Neural cell (in vitro differentiated cells): ENCODE measurements around the gene KRTAP10-5. TPM values are rescaled to one million over a fixed set of nuclear protein-coding genes. Genes with fewer than 3 reads are reported as not detected.

Source experiments
- H2AFZ ChIP-seq: fragments of 200-600, 300-800 bp; sonication (generic), shearing (Covaris generic); 2 replicates; pipeline ENCODE4 v1.6.0; 2014; ENCODE audit warnings: low read depth, mild to moderate bottlenecking, antibody characterized with exemption, low read length, moderate library complexity
- H3F3A ChIP-seq: fragments of 200-600 bp; shearing (Covaris generic); 2 replicates; pipeline ENCODE4 v1.6.1; 2016; ENCODE audit warnings: mild to moderate bottlenecking, moderate library complexity, mixed read lengths, antibody characterized with exemption, low read length; ENCODE audit not compliant: insufficient read depth, poor library complexity, severe bottlenecking
- H3K27ac ChIP-seq: fragments of 200-600, 300-800 bp; sonication (generic), shearing (Covaris generic); 2 replicates; pipeline ENCODE4 v1.5.1; 2014; ENCODE audit warnings: mild to moderate bottlenecking, low read length, moderate library complexity
- H3K27me3 ChIP-seq: fragments of 300-800, 200-600 bp; sonication (generic), shearing (Covaris generic); 2 replicates; pipeline ENCODE4 v1.6.0; 2014; ENCODE audit warnings: mild to moderate bottlenecking, low read depth, low read length, moderate library complexity; ENCODE audit not compliant: insufficient read depth
- H3K36me3 ChIP-seq: fragments of 300-800, 200-600 bp; sonication (generic), shearing (Covaris generic); 2 replicates; pipeline ENCODE4 v1.5.1; 2014; ENCODE audit warnings: mild to moderate bottlenecking, antibody characterized with exemption, low read length, moderate library complexity; ENCODE audit not compliant: insufficient read depth
- H3K4me2 ChIP-seq: fragments of 300-800, 200-600 bp; sonication (generic), shearing (Covaris generic); 2 replicates; pipeline ENCODE4 v1.6.0; 2014; ENCODE audit warnings: mild to moderate bottlenecking, low read length
- H3K4me3 ChIP-seq: fragments of 300-800, 200-600 bp; sonication (generic), shearing (Covaris generic); 2 replicates; pipeline ENCODE4 v1.5.1; 2014; ENCODE audit warnings: mild to moderate bottlenecking, low read length, moderate library complexity
- H3K79me2 ChIP-seq: fragments of 200-600 bp; shearing (Covaris generic); replicated peaks from 2 replicates; pipeline ENCODE4 v1.6.0; 2014; ENCODE audit warnings: mild to moderate bottlenecking, low read length, moderate library complexity; ENCODE audit not compliant: insufficient read depth
- H3K9ac ChIP-seq: fragments of 300-800, 200-600 bp; sonication (generic), shearing (Covaris generic); 2 replicates; pipeline ENCODE4 v1.6.1; 2016; ENCODE audit warnings: mild to moderate bottlenecking, low read length, mixed read lengths
- H3K9me2 ChIP-seq: fragments of 200-600 bp; shearing (Covaris generic); 2 replicates; pipeline ENCODE4 v1.6.1; 2016; ENCODE audit warnings: mild to moderate bottlenecking, low read length, mixed read lengths; ENCODE audit not compliant: insufficient read depth
- H3K9me3 ChIP-seq: fragments of 200-600, 300-800 bp; sonication (generic), shearing (Covaris generic); 2 replicates; pipeline ENCODE4 v1.6.1; 2016; ENCODE audit warnings: mild to moderate bottlenecking, mixed run types, low read length, moderate library complexity, mixed read lengths
- H4K20me1 ChIP-seq: fragments of 200-600 bp; shearing (Covaris generic); 2 replicates; pipeline ENCODE4 v1.6.1; 2016; ENCODE audit warnings: mild to moderate bottlenecking, mixed run types; ENCODE audit not compliant: insufficient read depth
- EP300 ChIP-seq: fragments of 450-650 bp; conservative IDR thresholded peaks from 2 replicates; pipeline ENCODE4 v1.6.1; 2014; ENCODE audit warnings: antibody characterized with exemption, mild to moderate bottlenecking, moderate library complexity; ENCODE audit not compliant: poor library complexity, severe bottlenecking
- EZH2 ChIP-seq: fragments of 200-600, 300-800 bp; shearing (Covaris generic), sonication (generic); IDR thresholded peaks from 2 replicates; pipeline ENCODE4 v1.6.1; 2014; ENCODE audit warnings: antibody characterized with exemption, low read length, borderline replicate concordance, mild to moderate bottlenecking; ENCODE audit not compliant: insufficient read depth, poor library complexity, severe bottlenecking
- MXI1 ChIP-seq: fragments of 450-650 bp; conservative IDR thresholded peaks from 2 replicates; pipeline ENCODE4 v1.6.1; 2014; ENCODE audit warnings: antibody characterized with exemption, mild to moderate bottlenecking; ENCODE audit not compliant: poor library complexity, severe bottlenecking
- POLR2AphosphoS5 ChIP-seq: IDR thresholded peaks from 2 replicates; pipeline ENCODE4 v1.6.1; 2012
- RAD21 ChIP-seq: fragments of 450-650 bp; conservative IDR thresholded peaks from 2 replicates; pipeline ENCODE4 v1.6.1; 2014; ENCODE audit warnings: antibody characterized with exemption, mild to moderate bottlenecking, moderate library complexity
- SMC3 ChIP-seq: fragments of 450-650 bp; conservative IDR thresholded peaks from 2 replicates; pipeline ENCODE4 v1.6.1; 2014; ENCODE audit warnings: antibody characterized with exemption, mild to moderate bottlenecking, moderate library complexity; ENCODE audit not compliant: poor library complexity
- TAF1 ChIP-seq: IDR thresholded peaks from 2 replicates; pipeline ENCODE4 v1.6.1; 2012; ENCODE audit warnings: low read depth
- polyA plus RNA-seq: library from polyadenylated mRNA; depleted of rRNA; stranded (reverse); fragments of >200 nt; gene quantifications from 2 replicates; pipeline ENCODE4 v1.2.3, GENCODE V29; 2014
- TF ChIP-seq, protein P1 (sequence below): fragments of 450-650 bp; IDR thresholded peaks from 2 replicates; pipeline ENCODE4 v1.5.1; 2014; ENCODE audit warnings: antibody characterized with exemption, mild to moderate bottlenecking, moderate library complexity; ENCODE audit not compliant: poor library complexity, severe bottlenecking
- TF ChIP-seq, protein P2 (sequence below): IDR thresholded peaks from 2 replicates; pipeline ENCODE4 v1.6.1; 2012; ENCODE audit warnings: borderline replicate concordance

The KRTAP10-5 gene
- polyA plus RNA-seq, 1 donor from 2014 or later: not detected

DNA sequence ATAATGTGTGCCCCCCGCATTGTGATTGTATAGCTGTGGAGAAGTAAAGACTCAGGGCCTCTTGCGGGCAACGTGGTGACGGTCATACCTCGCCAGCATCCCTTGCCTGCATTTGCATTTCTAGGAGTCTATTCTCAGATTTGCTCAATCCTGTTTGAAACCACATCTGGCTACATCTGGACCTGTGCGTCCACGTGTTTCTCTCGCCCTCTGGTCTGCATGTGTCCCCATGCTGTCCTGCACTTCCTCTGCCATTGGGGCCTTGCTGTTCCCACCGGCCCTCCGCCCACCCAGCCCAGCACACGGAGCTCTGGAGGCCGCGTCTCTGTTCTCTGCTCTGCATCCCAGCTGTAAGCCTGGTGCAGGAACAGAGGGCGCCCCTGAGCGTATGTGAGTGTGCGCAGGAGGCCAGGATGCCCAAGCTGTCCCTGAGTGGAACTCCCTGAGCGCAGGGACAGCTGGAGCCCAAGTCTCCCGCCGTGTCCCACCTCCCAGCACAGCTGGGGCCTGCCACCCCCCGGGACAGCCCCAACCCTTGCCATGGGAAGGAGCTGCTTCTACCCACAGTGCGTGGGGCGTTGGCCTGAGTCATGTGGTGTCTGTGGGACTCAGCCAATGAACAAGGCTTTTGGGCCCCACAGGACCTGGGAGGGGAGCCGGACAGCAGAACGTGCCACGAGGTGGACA, 30.7 kb downstream of the KRTAP10-5 start:
- Histone ChIP-seq H3K27ac (no peak overlapping the region), H3K27me3 (no peaks in the 10 kb centered on the region), H3K9me2 (no peaks in the 10 kb centered on the region), H3K9me3 (no peaks in the 10 kb centered on the region), H4K20me1 (no peaks in the 10 kb centered on the region), H3K4me3 (no peak overlapping the region), H3F3A (no peaks in the 10 kb centered on the region), H3K9ac (no peak overlapping the region), H3K79me2 (no peaks in the 10 kb centered on the region), H3K4me2 (no peak overlapping the region), H3K36me3 (no peaks in the 10 kb centered on the region), H2AFZ (no peak overlapping the region)
- no peak for TF ChIP-seq EP300
- no peak for TF ChIP-seq MXI1
- TF ChIP-seq, protein P1, sequence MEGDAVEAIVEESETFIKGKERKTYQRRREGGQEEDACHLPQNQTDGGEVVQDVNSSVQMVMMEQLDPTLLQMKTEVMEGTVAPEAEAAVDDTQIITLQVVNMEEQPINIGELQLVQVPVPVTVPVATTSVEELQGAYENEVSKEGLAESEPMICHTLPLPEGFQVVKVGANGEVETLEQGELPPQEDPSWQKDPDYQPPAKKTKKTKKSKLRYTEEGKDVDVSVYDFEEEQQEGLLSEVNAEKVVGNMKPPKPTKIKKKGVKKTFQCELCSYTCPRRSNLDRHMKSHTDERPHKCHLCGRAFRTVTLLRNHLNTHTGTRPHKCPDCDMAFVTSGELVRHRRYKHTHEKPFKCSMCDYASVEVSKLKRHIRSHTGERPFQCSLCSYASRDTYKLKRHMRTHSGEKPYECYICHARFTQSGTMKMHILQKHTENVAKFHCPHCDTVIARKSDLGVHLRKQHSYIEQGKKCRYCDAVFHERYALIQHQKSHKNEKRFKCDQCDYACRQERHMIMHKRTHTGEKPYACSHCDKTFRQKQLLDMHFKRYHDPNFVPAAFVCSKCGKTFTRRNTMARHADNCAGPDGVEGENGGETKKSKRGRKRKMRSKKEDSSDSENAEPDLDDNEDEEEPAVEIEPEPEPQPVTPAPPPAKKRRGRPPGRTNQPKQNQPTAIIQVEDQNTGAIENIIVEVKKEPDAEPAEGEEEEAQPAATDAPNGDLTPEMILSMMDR: no peak
- no peak for TF ChIP-seq RAD21
- TF ChIP-seq POLR2AphosphoS5: no peak
- TF ChIP-seq, protein P2, sequence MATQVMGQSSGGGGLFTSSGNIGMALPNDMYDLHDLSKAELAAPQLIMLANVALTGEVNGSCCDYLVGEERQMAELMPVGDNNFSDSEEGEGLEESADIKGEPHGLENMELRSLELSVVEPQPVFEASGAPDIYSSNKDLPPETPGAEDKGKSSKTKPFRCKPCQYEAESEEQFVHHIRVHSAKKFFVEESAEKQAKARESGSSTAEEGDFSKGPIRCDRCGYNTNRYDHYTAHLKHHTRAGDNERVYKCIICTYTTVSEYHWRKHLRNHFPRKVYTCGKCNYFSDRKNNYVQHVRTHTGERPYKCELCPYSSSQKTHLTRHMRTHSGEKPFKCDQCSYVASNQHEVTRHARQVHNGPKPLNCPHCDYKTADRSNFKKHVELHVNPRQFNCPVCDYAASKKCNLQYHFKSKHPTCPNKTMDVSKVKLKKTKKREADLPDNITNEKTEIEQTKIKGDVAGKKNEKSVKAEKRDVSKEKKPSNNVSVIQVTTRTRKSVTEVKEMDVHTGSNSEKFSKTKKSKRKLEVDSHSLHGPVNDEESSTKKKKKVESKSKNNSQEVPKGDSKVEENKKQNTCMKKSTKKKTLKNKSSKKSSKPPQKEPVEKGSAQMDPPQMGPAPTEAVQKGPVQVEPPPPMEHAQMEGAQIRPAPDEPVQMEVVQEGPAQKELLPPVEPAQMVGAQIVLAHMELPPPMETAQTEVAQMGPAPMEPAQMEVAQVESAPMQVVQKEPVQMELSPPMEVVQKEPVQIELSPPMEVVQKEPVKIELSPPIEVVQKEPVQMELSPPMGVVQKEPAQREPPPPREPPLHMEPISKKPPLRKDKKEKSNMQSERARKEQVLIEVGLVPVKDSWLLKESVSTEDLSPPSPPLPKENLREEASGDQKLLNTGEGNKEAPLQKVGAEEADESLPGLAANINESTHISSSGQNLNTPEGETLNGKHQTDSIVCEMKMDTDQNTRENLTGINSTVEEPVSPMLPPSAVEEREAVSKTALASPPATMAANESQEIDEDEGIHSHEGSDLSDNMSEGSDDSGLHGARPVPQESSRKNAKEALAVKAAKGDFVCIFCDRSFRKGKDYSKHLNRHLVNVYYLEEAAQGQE: no peak
- TF ChIP-seq SMC3: no peak
- no peak for TF ChIP-seq TAF1
- no peak for TF ChIP-seq EZH2

DNA sequence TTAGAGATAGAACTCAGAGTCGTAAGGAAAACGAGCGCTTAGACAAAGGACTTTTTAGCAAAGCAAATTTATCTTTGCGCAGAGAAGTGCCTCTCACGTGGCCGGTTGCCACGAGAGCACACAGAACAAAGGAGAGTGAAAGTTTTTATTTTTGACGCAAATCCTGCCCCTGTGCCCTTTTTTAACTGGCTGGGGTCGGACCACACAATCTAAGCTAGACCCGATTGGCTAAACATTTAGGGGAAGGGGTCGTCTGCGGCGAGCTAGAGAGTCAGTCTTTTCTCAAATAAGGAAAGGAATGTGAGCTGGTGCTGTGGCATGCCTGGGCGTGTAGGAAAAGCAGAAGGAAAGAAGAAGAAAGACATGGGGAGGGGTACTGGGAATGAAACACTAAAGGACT, 31.5 kb downstream of the KRTAP10-5 start:
- Histone ChIP-seq H3K79me2 (no peaks in the 10 kb centered on the region), H3K4me2 (no peak overlapping the region), H3F3A (no peaks in the 10 kb centered on the region), H3K9ac (no peak overlapping the region), H3K27ac (no peak overlapping the region), H3K9me3 (no peaks in the 10 kb centered on the region), H3K36me3 (no peaks in the 10 kb centered on the region), H3K4me3 (no peak overlapping the region), H3K27me3 (no peaks in the 10 kb centered on the region), H4K20me1 (no peaks in the 10 kb centered on the region), H2AFZ (no peak overlapping the region), H3K9me2 (no peaks in the 10 kb centered on the region)
- TF ChIP-seq SMC3 (no peak), EZH2 (no peak), MXI1 (no peak), POLR2AphosphoS5 (no peak), RAD21 (no peak)
